IMR-90 (cell line): Measurements from ENCODE around the gene GRAMD2A. TPM values are rescaled to one million over a fixed set of nuclear protein-coding genes. Genes with fewer than 3 reads are reported as not detected.

Source experiments
- ATAC-seq: fragments of 200-7000 bp; cut with Tn5 transposase; 2 replicates; pipeline ENCODE4 v1.9.1; 2020; ENCODE audit warnings: low read depth, mild to moderate bottlenecking, moderate library complexity
- BruUV-seq: library from RNA; stranded (reverse); fragments of 400-500 nt; replicated peaks from 2 replicates; lab custom pipeline; 2021; lab: Mats Ljungman, UMichigan
- CTCF ChIA-PET: fragments of 300-600 bp; formaldehyde crosslinking; extraction: SDS; loops from one replicate; lab custom pipeline; 2021; ENCODE audit warnings: antibody characterized with exemption; lab: Yijun Ruan, JAX
- POLR2A ChIA-PET: fragments of 300-600 bp; sonication (Branson Sonifier 250); formaldehyde crosslinking; loops from one replicate; lab custom pipeline; 2022; ENCODE audit warnings: antibody characterized with exemption; ENCODE audit not compliant: unreplicated experiment; lab: Charles Lee
- DNase-seq: peaks from one replicate; pipeline ENCODE4 v3.0.0; 2013
- H2AFZ ChIP-seq: replicated peaks from 2 replicates; pipeline ENCODE3; 2013; ENCODE audit warnings: low read length, mild to moderate bottlenecking; ENCODE audit not compliant: poor library complexity
- H2AK5ac ChIP-seq: 2 replicates; pipeline ENCODE4 v1.6.1; 2013; ENCODE audit warnings: low read depth, low read length, inconsistent platforms
- H2AK9ac ChIP-seq: replicated peaks from 2 replicates; pipeline ENCODE3; 2013; ENCODE audit warnings: mild to moderate bottlenecking, low read depth, low read length, moderate library complexity; ENCODE audit not compliant: poor library complexity
- H2BK120ac ChIP-seq: 2 replicates; pipeline ENCODE4 v1.6.1; 2013; ENCODE audit warnings: low read depth, low read length, inconsistent platforms
- H2BK15ac ChIP-seq: 3 replicates; pipeline ENCODE4 v1.6.1; 2013; ENCODE audit warnings: low read depth, low read length, inconsistent platforms
- H2BK20ac ChIP-seq: 2 replicates; pipeline ENCODE4 v1.6.1; 2013; ENCODE audit warnings: low read depth, mild to moderate bottlenecking, inconsistent platforms, low read length, moderate library complexity
- H2BK5ac ChIP-seq: 2 replicates; pipeline ENCODE4 v1.6.1; 2013; ENCODE audit warnings: mild to moderate bottlenecking, low read depth, low read length, inconsistent platforms; ENCODE audit not compliant: poor library complexity, severe bottlenecking
- H3K14ac ChIP-seq: replicated peaks from 2 replicates; pipeline ENCODE4 v1.6.1; 2013; ENCODE audit warnings: low read depth, low read length, inconsistent platforms
- H3K18ac ChIP-seq: 2 replicates; pipeline ENCODE4 v1.6.1; 2013; ENCODE audit warnings: low read depth, low read length, control low read depth
- H3K23ac ChIP-seq: 2 replicates; pipeline ENCODE4 v1.6.1; 2013; ENCODE audit warnings: low read depth, low read length, inconsistent platforms
- H3K27ac ChIP-seq: 2 replicates; pipeline ENCODE4 v1.5.1; 2013; ENCODE audit warnings: mild to moderate bottlenecking, control low read depth, low read length; ENCODE audit not compliant: insufficient read depth
- H3K27me3 ChIP-seq: 2 replicates; pipeline ENCODE4 v1.6.1; 2013; ENCODE audit warnings: low read length; ENCODE audit not compliant: control insufficient read depth, insufficient read depth
- H3K36me3 ChIP-seq: 2 replicates; pipeline ENCODE4 v1.6.1; 2013; ENCODE audit warnings: low read length, mixed read lengths; ENCODE audit not compliant: control insufficient read depth, insufficient read depth
- H3K4ac ChIP-seq: 2 replicates; pipeline ENCODE4 v1.6.1; 2013; ENCODE audit warnings: low read depth, low read length, inconsistent platforms
- H3K4me1 ChIP-seq: 2 replicates; pipeline ENCODE4 v1.6.1; 2013; ENCODE audit warnings: low read length, mixed read lengths; ENCODE audit not compliant: control insufficient read depth, insufficient read depth
- H3K4me2 ChIP-seq: 2 replicates; pipeline ENCODE4 v1.6.1; 2013; ENCODE audit warnings: low read depth, mild to moderate bottlenecking, control low read depth, low read length, moderate library complexity
- H3K4me3 ChIP-seq: 2 replicates; pipeline ENCODE4 v1.5.1; 2013; ENCODE audit warnings: low read depth, mild to moderate bottlenecking, control low read depth, low read length, moderate library complexity; ENCODE audit not compliant: insufficient read depth
- H3K56ac ChIP-seq: 2 replicates; pipeline ENCODE4 v1.6.1; 2013; ENCODE audit warnings: low read length, inconsistent platforms; ENCODE audit not compliant: insufficient read depth; ENCODE audit errors: extremely low read depth
- H3K79me1 ChIP-seq, 2 experiments: 2 replicates each; pipeline ENCODE4 v1.6.1; 2013; ENCODE audit warnings: low read length in 2 of 2, inconsistent platforms in 1 of 2, low read depth in 1 of 2
- H3K9ac ChIP-seq: 2 replicates; pipeline ENCODE4 v1.6.1; 2013; ENCODE audit warnings: low read depth, low read length, control low read depth
- H3K9me1 ChIP-seq: 2 replicates; pipeline ENCODE4 v1.6.1; 2013; ENCODE audit warnings: low read length, inconsistent platforms; ENCODE audit not compliant: insufficient read depth
- H3K9me3 ChIP-seq: 2 replicates; pipeline ENCODE4 v1.6.1; 2013; ENCODE audit warnings: low read length; ENCODE audit not compliant: control insufficient read depth, insufficient read depth
- H4K20me1 ChIP-seq: 2 replicates; pipeline ENCODE4 v1.6.1; 2013; ENCODE audit warnings: low read length, inconsistent platforms; ENCODE audit not compliant: insufficient read depth
- H4K5ac ChIP-seq: 2 replicates; pipeline ENCODE4 v1.6.1; 2013; ENCODE audit warnings: mild to moderate bottlenecking, low read depth, low read length, control low read depth
- H4K8ac ChIP-seq, 2 experiments: 2 replicates each; pipeline ENCODE4 v1.6.1; 2013; ENCODE audit warnings: low read depth in 2 of 2, low read length in 2 of 2, control low read depth in 1 of 2, inconsistent platforms in 1 of 2
- H4K91ac ChIP-seq: 2 replicates; pipeline ENCODE4 v1.6.1; 2013; ENCODE audit warnings: low read depth, low read length, inconsistent platforms; ENCODE audit not compliant: insufficient read depth
- CHD1 ChIP-seq: IDR thresholded peaks from 2 replicates; pipeline ENCODE4 v1.6.1; 2012; ENCODE audit warnings: low read depth, low read length, improper control_type of control experiment
- WGBS, 2 experiments: methylation state at CpG; one replicate each; pipeline versions ENCODE4 v1.1.5 to v1.1.7; 2013; ENCODE audit warnings: missing lambda C conversion rate in 2 of 2; ENCODE audit not compliant: insufficient read length in 1 of 2; ENCODE audit errors: extremely low coverage in 2 of 2; 5-methylcytosine and 5-hydroxymethylcytosine counted together
- dilution Hi-C: fragments of 300-500 bp; cut with HindIII; formaldehyde crosslinking; loops from one replicate; pipeline ENCODE4 v1.14.3; 2018; ENCODE audit warnings: low sequenced_read_pairs; ENCODE audit not compliant: unreplicated experiment
- in situ Hi-C: fragments of 300-500 bp; cut with MboI; formaldehyde crosslinking; loops from 3 replicates; pipeline ENCODE4 v1.14.3; 2019; ENCODE audit warnings: low sequenced_read_pairs, inconsistent platforms, mixed read lengths
- intact Hi-C: fragments of 100-400 bp; cut with micrococcal nuclease; formaldehyde crosslinking; loops from 2 replicates; pipeline ENCODE4 v1.10.0; 2022
- polyA plus RNA-seq, 3 experiments: library from polyadenylated mRNA; depleted of rRNA; stranded (reverse); fragments of >200 nt; gene quantifications; 2 replicates each; pipeline ENCODE4 v1.2.3, GENCODE V29; 2012; ENCODE audit warnings: low replicate concordance in 1 of 3
- total RNA-seq: library from RNA; depleted of rRNA; stranded (reverse); fragments of >200 nt; gene quantifications from 2 replicates; pipeline ENCODE4 v1.2.3, GENCODE V29; 2012
- TF ChIP-seq, protein P1 (sequence below): conservative IDR thresholded peaks from 2 replicates; pipeline ENCODE4 v1.5.1; 2012; ENCODE audit warnings: mild to moderate bottlenecking, low read depth, low read length, improper control_type of control experiment

GRAMD2A gene
- total and polyA plus RNA-seq, 2 of the 4 experiments (the other 2 are of a cell fraction): 0.14 to 0.18 TPM

DNA sequence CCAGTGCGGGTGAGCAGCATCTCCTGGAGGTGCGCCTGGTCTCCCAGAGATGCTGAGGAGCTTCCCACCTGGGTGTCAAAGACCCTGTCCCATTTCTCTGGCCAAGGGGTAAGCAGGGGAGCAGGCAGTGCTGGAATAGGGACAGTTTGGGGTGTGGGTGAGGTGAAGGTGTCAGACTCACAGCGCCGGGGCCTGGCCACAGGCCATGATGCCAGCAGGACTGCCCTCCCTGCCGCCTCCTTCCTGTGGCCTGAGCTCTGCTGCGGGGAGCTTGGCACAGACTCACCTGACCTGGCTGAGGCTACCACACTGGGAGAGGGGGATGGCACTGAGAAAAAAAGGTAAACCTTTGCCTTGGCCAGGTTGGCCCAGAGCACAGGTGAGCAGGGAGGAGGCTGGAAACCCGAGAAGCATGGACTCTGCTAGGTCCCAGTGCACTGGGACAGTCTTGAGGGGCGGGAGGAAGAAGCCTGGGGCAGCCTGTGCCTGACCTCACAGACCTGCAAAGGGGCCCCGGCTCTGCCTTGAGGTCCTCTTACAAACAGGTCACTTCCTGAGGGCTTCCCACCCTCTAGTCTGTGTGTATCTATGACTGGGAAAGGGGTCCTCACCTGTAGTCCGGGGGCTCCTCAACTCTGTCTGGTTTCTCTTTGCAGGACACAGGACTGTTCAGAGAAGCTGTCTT, 28.2 kb downstream of the GRAMD2A start:
- in situ Hi-C loops: no loop called here
- no peak overlapping the region for H3K56ac ChIP-seq
- CTCF ChIA-PET: no interaction called here

More for the DNA sequence above, 28.2 kb downstream of the GRAMD2A start:
- no peak overlapping the region for H4K8ac ChIP-seq
- DNase-seq (no peak), ATAC-seq (no peak)
- H3K4me2 ChIP-seq: no peak overlapping the region
- H3K36me3 ChIP-seq: no peaks in the 10 kb centered on the region
- H2BK15ac ChIP-seq: no peak overlapping the region
- no peak overlapping the region for H2BK20ac ChIP-seq
- no peak overlapping the region for H3K9ac ChIP-seq
- no peak overlapping the region for H3K18ac ChIP-seq
- 61% methylated on average over 3 of the region's 10 CpGs; no CpG with 5 or more reads in 1 of the 2 experiments for WGBS, 2 experiments
- no peak overlapping the region for H3K27ac ChIP-seq
- no peak overlapping the region for H2AK9ac ChIP-seq
- no peak overlapping the region for H2AFZ ChIP-seq
- H3K4me1 ChIP-seq: peaks cover 12% of the 10 kb centered on the region
- no peak overlapping the region for H3K4ac ChIP-seq
- H4K91ac ChIP-seq: no peak overlapping the region
- H3K14ac ChIP-seq: no peak overlapping the region
- dilution Hi-C loops (no loop called here), intact Hi-C loops (no loop called here)
- H3K9me3 ChIP-seq: no peaks in the 10 kb centered on the region
- no peak for TF ChIP-seq CHD1
- TF ChIP-seq, protein P1, sequence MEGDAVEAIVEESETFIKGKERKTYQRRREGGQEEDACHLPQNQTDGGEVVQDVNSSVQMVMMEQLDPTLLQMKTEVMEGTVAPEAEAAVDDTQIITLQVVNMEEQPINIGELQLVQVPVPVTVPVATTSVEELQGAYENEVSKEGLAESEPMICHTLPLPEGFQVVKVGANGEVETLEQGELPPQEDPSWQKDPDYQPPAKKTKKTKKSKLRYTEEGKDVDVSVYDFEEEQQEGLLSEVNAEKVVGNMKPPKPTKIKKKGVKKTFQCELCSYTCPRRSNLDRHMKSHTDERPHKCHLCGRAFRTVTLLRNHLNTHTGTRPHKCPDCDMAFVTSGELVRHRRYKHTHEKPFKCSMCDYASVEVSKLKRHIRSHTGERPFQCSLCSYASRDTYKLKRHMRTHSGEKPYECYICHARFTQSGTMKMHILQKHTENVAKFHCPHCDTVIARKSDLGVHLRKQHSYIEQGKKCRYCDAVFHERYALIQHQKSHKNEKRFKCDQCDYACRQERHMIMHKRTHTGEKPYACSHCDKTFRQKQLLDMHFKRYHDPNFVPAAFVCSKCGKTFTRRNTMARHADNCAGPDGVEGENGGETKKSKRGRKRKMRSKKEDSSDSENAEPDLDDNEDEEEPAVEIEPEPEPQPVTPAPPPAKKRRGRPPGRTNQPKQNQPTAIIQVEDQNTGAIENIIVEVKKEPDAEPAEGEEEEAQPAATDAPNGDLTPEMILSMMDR: no peak
- no peak overlapping the region for H2BK120ac ChIP-seq
- POLR2A ChIA-PET: no interaction called here
- no peak overlapping the region for H4K5ac ChIP-seq
- no peak overlapping the region for H2BK5ac ChIP-seq
- H3K4me3 ChIP-seq: no peak overlapping the region
- H3K79me1 ChIP-seq: no peaks in the 10 kb centered on the region
- BruUV-seq: no TSS peak
- no peak overlapping the region for H2AK5ac ChIP-seq
- H3K9me1 ChIP-seq: no peaks in the 10 kb centered on the region; the same call in none of the 2 replicates
- H3K23ac ChIP-seq: no peak overlapping the region
- H4K20me1 ChIP-seq: no peaks in the 10 kb centered on the region
- peaks cover 68% of the 10 kb centered on the region for H3K27me3 ChIP-seq
